BLaER1 (cell line): ENCODE results near the gene UQCR11.

ENCODE experiments used
- H3K27ac ChIP-seq: shearing (Covaris generic); formaldehyde crosslinking; 2 replicates; pipeline ENCODE4 v1.8.1; 2022
- H3K27me3 ChIP-seq: shearing (Covaris generic); formaldehyde crosslinking; 2 replicates; pipeline ENCODE4 v1.8.1; 2022
- H3K36me3 ChIP-seq: shearing (Covaris generic); formaldehyde crosslinking; 2 replicates; pipeline ENCODE4 v1.8.1; 2022
- H3K4me1 ChIP-seq: shearing (Covaris generic); formaldehyde crosslinking; 2 replicates; pipeline ENCODE4 v1.8.1; 2022
- H3K4me2 ChIP-seq: shearing (Covaris generic); formaldehyde crosslinking; 2 replicates; pipeline ENCODE4 v1.8.1; 2022
- H3K4me3 ChIP-seq: shearing (Covaris generic); formaldehyde crosslinking; 2 replicates; pipeline ENCODE4 v1.8.1; 2022
- H3K9ac ChIP-seq: shearing (Covaris generic); formaldehyde crosslinking; 2 replicates; pipeline ENCODE4 v1.8.1; 2022
- H3K9me3 ChIP-seq: shearing (Covaris generic); formaldehyde crosslinking; 2 replicates; pipeline ENCODE4 v1.8.1; 2022
- H4K20me1 ChIP-seq: shearing (Covaris generic); formaldehyde crosslinking; 2 replicates; pipeline ENCODE4 v1.8.1; 2022
- Cebpa-rat ChIP-seq: shearing (Covaris generic); IDR thresholded peaks from 2 replicates; pipeline ENCODE4 v1.8.1; 2022

UQCR11 gene

GRCh38 chr19:1561236-1561842 lies 43.9 kb downstream of the UQCR11 start:
- H3K9me3 ChIP-seq: no peaks in the 10 kb centered on the region
- H3K36me3 ChIP-seq: peaks cover 92% of the 10 kb centered on the region
- peaks cover 56% of the 10 kb centered on the region for H3K4me1 ChIP-seq
- H4K20me1 ChIP-seq: peaks cover 100% of the 10 kb centered on the region
- no peak overlapping the region for H3K4me3 ChIP-seq
- TF ChIP-seq Cebpa-rat: no peak
- peak overlapping the region; percentile 29; the same call in 1 of the 2 replicates for H3K9ac ChIP-seq
- H3K27ac ChIP-seq: no peak overlapping the region
- no peaks in the 10 kb centered on the region for H3K27me3 ChIP-seq
- H3K4me2 ChIP-seq: peak overlapping the region; percentile 45

DNA sequence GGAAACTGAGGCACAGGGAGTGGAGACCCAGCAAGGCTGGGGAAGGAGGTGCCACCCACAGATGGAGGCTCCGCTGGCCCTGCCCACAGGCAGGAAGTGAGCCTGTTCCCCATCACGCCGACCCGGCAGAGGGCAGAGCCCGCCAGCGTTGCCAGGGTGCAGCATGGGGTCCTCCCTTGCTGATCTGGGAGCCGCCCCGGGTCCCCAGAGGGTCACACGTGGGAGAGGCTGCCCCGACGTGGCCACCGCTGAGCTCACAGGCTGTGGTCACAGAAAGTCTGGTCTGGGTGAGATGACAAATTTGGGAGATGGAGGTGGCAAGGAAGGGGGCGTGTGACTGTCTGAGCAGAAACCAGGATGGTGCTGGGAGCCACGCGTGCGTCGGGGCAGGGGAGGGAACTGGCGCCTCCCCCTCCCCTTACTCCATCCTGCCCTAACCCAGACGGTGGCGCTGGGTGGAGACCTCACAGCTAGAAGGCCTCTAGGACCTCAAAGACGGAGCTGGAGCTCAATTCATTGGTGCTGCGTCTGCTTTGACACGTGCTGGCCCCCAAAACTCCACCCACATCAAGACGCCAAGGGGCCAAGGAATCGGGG lies 44.9 kb downstream of the UQCR11 start:
- no peak overlapping the region for H3K4me3 ChIP-seq
- H3K4me1 ChIP-seq: peaks cover 46% of the 10 kb centered on the region
- H3K27me3 ChIP-seq: no peaks in the 10 kb centered on the region
- no peak for TF ChIP-seq Cebpa-rat
- H3K4me2 ChIP-seq: peak overlapping the region; percentile 45
- peak overlapping the region; percentile 29; the same call in 1 of the 2 replicates for H3K9ac ChIP-seq
- peaks cover 96% of the 10 kb centered on the region for H3K36me3 ChIP-seq
- H4K20me1 ChIP-seq: peaks cover 100% of the 10 kb centered on the region
- no peaks in the 10 kb centered on the region for H3K9me3 ChIP-seq
- 0 out of 2 replicates have a peak overlapping the region, but pooled peaks have one; percentile 3 for H3K27ac ChIP-seq

GRCh38 chr19:1558552-1558951 lies 46.7 kb downstream of the UQCR11 start:
- H3K9ac ChIP-seq: no peak overlapping the region
- no peak overlapping the region for H3K27ac ChIP-seq
- TF ChIP-seq Cebpa-rat: no peak
- H3K27me3 ChIP-seq: no peaks in the 10 kb centered on the region
- H3K4me3 ChIP-seq: no peak overlapping the region
- H3K4me2 ChIP-seq: no peak overlapping the region
- H3K9me3 ChIP-seq: no peaks in the 10 kb centered on the region
- peaks cover 90% of the 10 kb centered on the region for H3K36me3 ChIP-seq
- peaks cover 91% of the 10 kb centered on the region for H4K20me1 ChIP-seq
- peaks cover 30% of the 10 kb centered on the region for H3K4me1 ChIP-seq

GRCh38 chr19:1556390-1557070 lies 48.7 kb downstream of the UQCR11 start:
- Histone ChIP-seq H3K9ac (no peak overlapping the region), H3K36me3 (peaks cover 81% of the 10 kb centered on the region), H3K4me1 (peaks cover 22% of the 10 kb centered on the region), H3K27ac (no peak overlapping the region), H3K4me3 (no peak overlapping the region), H4K20me1 (peaks cover 89% of the 10 kb centered on the region), H3K9me3 (0 out of 2 replicates have a peak, but pooled peaks cover 2% of the 10 kb centered on the region), H3K4me2 (no peak overlapping the region), H3K27me3 (no peaks in the 10 kb centered on the region)
- TF ChIP-seq Cebpa-rat: no peak

DNA sequence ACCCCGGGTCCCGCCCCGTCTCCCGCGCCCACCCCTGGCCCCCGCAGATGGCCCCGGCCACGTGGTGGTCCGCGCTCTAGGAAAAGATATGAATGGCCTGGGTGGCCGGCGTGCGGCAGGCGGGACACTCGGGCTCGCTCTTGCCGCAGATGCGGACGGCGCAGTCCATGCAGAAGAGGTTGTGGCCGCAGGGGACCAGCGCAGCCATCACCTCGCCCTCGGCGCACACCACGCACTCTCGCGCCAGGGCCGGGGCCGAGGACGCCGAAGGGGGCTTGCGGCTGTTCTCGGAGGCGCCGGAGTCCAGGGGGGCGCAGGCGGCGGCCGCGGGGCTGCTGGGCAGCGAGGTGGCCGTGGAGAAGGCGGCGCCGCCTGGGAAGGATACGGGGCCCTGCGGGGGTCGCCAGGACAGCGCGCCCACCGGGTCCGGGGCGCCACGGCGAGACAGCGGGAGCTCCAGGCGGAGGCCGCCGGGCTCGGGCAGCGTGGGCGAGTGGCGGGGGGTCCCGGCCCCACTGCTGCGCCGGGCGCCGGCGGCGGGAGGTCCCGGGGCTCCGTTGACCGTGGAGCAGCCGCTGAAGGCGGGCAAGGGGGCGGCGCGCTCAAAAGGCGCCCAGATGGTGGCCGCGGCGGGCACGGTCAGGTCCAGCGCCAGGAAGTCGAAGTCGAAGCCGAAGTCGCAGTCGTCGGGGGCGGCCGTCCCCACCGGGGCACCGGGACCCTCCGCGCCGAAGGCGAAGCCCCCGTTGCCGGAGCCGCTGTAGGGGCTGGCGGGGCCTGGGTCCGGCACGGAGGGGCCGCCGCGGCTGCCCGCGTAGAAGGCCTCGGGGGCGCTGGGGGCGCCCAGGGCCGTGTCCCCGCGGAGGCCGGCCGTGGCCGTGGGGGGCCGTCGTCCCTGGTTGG lies 49.5 kb downstream of the UQCR11 start:
- Histone ChIP-seq H3K36me3 (peaks cover 81% of the 10 kb centered on the region), H3K4me3 (no peak overlapping the region), H3K9ac (no peak overlapping the region), H4K20me1 (peaks cover 84% of the 10 kb centered on the region), H3K4me2 (no peak overlapping the region), H3K4me1 (peaks cover 14% of the 10 kb centered on the region), H3K27me3 (no peaks in the 10 kb centered on the region), H3K9me3 (peaks cover 10% of the 10 kb centered on the region; the same call in 1 of the 2 replicates), H3K27ac (no peak overlapping the region)
- no peak for TF ChIP-seq Cebpa-rat

GRCh38 chr19:1554968-1555367 lies 50.3 kb downstream of the UQCR11 start:
- Histone ChIP-seq H3K36me3 (peaks cover 74% of the 10 kb centered on the region), H3K4me1 (peaks cover 7% of the 10 kb centered on the region), H3K9me3 (peaks cover 12% of the 10 kb centered on the region; the same call in 1 of the 2 replicates), H4K20me1 (peaks cover 76% of the 10 kb centered on the region), H3K27me3 (no peaks in the 10 kb centered on the region), H3K4me2 (no peak overlapping the region), H3K4me3 (no peak overlapping the region), H3K9ac (no peak overlapping the region), H3K27ac (no peak overlapping the region)
- no peak for TF ChIP-seq Cebpa-rat

GRCh38 chr19:1553415-1553814 lies 51.8 kb downstream of the UQCR11 start:
- Histone ChIP-seq H3K4me3 (no peak overlapping the region), H3K27ac (no peak overlapping the region), H3K27me3 (no peaks in the 10 kb centered on the region), H3K4me1 (no peaks in the 10 kb centered on the region), H3K4me2 (no peak overlapping the region), H4K20me1 (peaks cover 60% of the 10 kb centered on the region), H3K9me3 (peaks cover 12% of the 10 kb centered on the region; the same call in 1 of the 2 replicates), H3K9ac (no peak overlapping the region), H3K36me3 (peaks cover 59% of the 10 kb centered on the region)
- TF ChIP-seq Cebpa-rat: no peak

DNA sequence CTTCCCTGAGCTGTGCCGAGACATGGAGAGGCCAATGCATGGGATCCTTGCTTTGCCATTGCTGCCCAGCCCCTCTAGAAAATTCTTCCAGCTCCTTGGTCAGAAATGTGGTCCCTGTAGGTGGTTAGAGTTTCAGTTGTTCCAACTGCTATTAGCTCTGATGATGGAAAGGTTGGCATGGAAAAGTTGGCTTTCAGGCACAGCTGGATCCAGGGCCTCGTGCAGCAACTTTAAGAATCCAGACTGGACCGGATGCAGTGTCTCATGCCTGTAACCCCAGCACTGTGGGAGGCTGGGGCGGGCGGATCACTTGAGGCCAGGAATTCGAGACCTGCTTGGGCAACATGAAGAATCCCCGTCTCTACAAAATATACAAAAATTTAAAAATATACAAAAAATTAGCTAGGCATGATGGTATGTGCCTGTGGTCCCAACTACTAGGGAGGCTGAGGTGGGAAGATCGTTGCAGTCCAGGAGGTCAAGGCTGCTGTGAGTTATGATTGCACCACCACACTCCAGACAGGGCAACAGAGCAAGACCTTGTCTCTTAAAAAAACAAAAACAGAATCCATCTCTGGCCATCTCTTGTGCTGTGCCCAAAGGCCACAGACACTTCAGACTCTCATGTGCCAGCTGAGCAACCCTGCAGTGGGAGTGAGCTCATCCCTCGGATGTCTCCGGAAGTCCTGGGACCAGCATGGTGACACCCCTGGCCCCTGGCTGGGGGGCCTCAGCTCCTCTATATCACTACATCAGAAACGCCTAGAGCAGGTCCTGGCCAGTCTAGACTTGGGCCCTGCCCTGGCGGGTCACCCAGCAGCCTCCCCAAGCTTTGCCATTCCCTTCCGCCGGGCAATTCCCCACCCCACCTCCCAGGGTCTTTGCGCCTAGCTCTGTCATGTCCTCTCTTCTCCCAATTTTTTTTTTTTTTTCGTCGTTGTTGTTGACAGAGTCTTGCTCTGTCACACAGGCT lies 53.9 kb downstream of the UQCR11 start:
- Histone ChIP-seq H4K20me1 (peaks cover 40% of the 10 kb centered on the region), H3K4me3 (no peak overlapping the region), H3K36me3 (peaks cover 39% of the 10 kb centered on the region), H3K9me3 (peaks cover 12% of the 10 kb centered on the region; the same call in 1 of the 2 replicates), H3K9ac (no peak overlapping the region), H3K4me1 (peaks cover 3% of the 10 kb centered on the region), H3K4me2 (no peak overlapping the region), H3K27ac (no peak overlapping the region), H3K27me3 (no peaks in the 10 kb centered on the region)
- no peak for TF ChIP-seq Cebpa-rat
